Mesothelial cell of epicardium (in vitro differentiated cells): ENCODE data around the gene DNM1L. TPM values are rescaled to one million over a fixed set of nuclear protein-coding genes. Genes with fewer than 3 reads are reported as not detected.

Source experiments
- DNase-seq, 2 experiments: peaks; one replicate each; pipeline ENCODE4 v3.0.0; 2021; ENCODE audit warnings: low spot score in 2 of 2; ENCODE audit not compliant: unreplicated experiment in 2 of 2
- H3K27ac Mint-ChIP-seq: 2 replicates; pipeline ENCODE4 v1.8.0; 2021; ENCODE audit warnings: mixed read lengths
- H3K27me3 Mint-ChIP-seq: 2 replicates; pipeline ENCODE4 v1.8.0; 2021; ENCODE audit warnings: low read depth, mixed read lengths
- H3K36me3 Mint-ChIP-seq: 2 replicates; pipeline ENCODE4 v1.8.0; 2021; ENCODE audit warnings: mixed read lengths
- H3K4me1 Mint-ChIP-seq: 2 replicates; pipeline ENCODE4 v1.8.0; 2021; ENCODE audit warnings: mixed read lengths
- H3K4me3 Mint-ChIP-seq: 2 replicates; pipeline ENCODE4 v1.8.0; 2021; ENCODE audit warnings: mild to moderate bottlenecking, moderate library complexity, mixed read lengths
- H3K9me3 Mint-ChIP-seq: 2 replicates; pipeline ENCODE4 v1.8.0; 2021; ENCODE audit warnings: mixed read lengths
- total RNA-seq: library from RNA; stranded (reverse); gene quantifications from 3 replicates; pipeline ENCODE4 v1.2.1, GENCODE V29; 2021
- TF ChIP-seq, protein P1 (sequence below): fragments of 200-600 bp; sonication (generic); IDR thresholded peaks from one replicate; pipeline ENCODE4 v1.5.0; 2021; ENCODE audit warnings: antibody characterized with exemption; ENCODE audit not compliant: unreplicated experiment

DNM1L gene
- total RNA-seq, 1 donor from 2014 or later, result 86.9 TPM

DNA sequence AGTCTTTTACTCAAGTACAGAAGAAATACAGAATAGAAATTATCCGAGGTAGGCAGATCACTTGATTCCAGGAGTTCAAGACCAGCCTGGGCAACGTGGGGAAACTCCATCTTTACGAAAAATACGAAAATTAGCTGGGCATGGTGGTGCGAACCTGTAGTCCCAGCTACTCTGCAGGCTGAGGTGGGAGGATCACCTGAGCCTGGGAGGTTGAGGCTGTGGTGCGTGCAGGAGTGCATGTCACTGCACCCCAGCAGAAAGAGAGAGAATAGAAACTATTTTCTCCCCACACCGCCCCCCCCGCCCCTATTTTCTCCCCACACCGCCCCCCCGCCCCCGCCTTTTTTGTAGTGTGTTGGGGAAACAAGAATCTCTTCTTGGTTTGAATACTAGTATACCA lies 2.2 kb downstream of the DNM1L start:
- H3K27ac Mint-ChIP-seq, result peak overlapping the region; percentile 47
- TF ChIP-seq, protein P1, sequence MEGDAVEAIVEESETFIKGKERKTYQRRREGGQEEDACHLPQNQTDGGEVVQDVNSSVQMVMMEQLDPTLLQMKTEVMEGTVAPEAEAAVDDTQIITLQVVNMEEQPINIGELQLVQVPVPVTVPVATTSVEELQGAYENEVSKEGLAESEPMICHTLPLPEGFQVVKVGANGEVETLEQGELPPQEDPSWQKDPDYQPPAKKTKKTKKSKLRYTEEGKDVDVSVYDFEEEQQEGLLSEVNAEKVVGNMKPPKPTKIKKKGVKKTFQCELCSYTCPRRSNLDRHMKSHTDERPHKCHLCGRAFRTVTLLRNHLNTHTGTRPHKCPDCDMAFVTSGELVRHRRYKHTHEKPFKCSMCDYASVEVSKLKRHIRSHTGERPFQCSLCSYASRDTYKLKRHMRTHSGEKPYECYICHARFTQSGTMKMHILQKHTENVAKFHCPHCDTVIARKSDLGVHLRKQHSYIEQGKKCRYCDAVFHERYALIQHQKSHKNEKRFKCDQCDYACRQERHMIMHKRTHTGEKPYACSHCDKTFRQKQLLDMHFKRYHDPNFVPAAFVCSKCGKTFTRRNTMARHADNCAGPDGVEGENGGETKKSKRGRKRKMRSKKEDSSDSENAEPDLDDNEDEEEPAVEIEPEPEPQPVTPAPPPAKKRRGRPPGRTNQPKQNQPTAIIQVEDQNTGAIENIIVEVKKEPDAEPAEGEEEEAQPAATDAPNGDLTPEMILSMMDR, result no peak
- H3K9me3 Mint-ChIP-seq, result peaks cover under 1% of the 10 kb centered on the region
- H3K4me1 Mint-ChIP-seq, result peaks cover 19% of the 10 kb centered on the region
- peaks cover 8% of the 10 kb centered on the region for H3K36me3 Mint-ChIP-seq
- no peak overlapping the region for H3K4me3 Mint-ChIP-seq
- DNase-seq, result no peak
- no peaks in the 10 kb centered on the region for H3K27me3 Mint-ChIP-seq

- DNase-seq, result no peak
- H3K27me3 Mint-ChIP-seq, result no peaks in the 10 kb centered on the region
- H3K27ac Mint-ChIP-seq, result no peak overlapping the region
- peaks cover 11% of the 10 kb centered on the region for H3K4me1 Mint-ChIP-seq
- no peak overlapping the region for H3K4me3 Mint-ChIP-seq
- H3K36me3 Mint-ChIP-seq, result peaks cover 31% of the 10 kb centered on the region
- TF ChIP-seq, protein P1, result no peak
- peaks cover 15% of the 10 kb centered on the region for H3K9me3 Mint-ChIP-seq
Measured at GRCh38 chr12:32686340-32686739, 7.2 kb downstream of the DNM1L start.

GRCh38 chr12:32688786-32689185 lies 9.7 kb downstream of the DNM1L start:
- Mint-ChIP-seq H3K36me3 (peaks cover 40% of the 10 kb centered on the region), H3K4me3 (no peak overlapping the region), H3K9me3 (peaks cover 15% of the 10 kb centered on the region), H3K4me1 (peaks cover 9% of the 10 kb centered on the region), H3K27ac (peak overlapping the region; percentile 82), H3K27me3 (no peaks in the 10 kb centered on the region)
- TF ChIP-seq, protein P1, result no peak
- no peak for DNase-seq

DNA sequence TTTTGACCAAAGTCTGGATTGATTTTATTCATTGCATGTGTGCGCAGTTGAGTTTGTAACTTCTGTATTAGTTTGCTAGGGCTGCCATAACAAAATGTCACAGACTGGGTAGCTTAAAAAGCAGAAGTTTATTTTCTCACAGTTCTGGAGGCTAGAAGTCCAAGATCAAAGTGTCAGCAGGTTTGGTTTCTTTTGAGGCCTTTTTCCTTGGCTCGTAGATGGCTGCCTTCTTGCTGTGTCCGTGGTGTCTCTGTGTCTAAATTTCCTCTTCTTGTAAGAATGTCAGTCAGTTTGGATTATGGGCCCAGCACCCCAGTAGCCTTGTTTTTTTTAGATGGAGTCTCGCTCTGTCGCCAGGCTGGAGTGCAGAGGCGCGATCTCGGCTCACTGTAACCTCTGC lies 11.8 kb downstream of the DNM1L start:
- no peak for DNase-seq
- TF ChIP-seq, protein P1, result no peak
- no peak overlapping the region for H3K27ac Mint-ChIP-seq
- no peak overlapping the region for H3K4me3 Mint-ChIP-seq
- H3K36me3 Mint-ChIP-seq, result peaks cover 53% of the 10 kb centered on the region
- peaks cover 9% of the 10 kb centered on the region for H3K4me1 Mint-ChIP-seq
- peaks cover 30% of the 10 kb centered on the region for H3K9me3 Mint-ChIP-seq
- H3K27me3 Mint-ChIP-seq, result no peaks in the 10 kb centered on the region

DNA sequence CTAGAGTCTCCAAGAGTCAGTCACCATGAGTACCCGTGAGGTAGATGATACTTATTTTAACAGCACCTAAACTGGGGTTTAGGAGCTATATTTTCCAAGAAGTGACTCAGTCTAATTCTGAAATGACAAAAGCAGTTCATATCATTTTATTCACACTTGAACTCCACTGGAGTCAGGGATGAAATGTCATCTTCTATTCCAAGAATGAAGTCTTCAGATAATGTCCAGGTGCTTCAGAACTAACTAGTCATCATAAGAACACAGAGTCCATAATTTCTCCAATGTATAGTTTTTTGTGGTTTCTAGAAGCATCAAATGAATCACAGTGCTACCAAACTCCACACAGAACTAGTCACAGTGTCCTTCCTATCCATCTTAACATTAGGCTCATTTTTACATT lies 13.3 kb downstream of the DNM1L start:
- Mint-ChIP-seq H3K4me3 (no peak overlapping the region), H3K27me3 (no peaks in the 10 kb centered on the region), H3K36me3 (peaks cover 43% of the 10 kb centered on the region), H3K27ac (no peak overlapping the region), H3K9me3 (peaks cover 23% of the 10 kb centered on the region), H3K4me1 (peaks cover 9% of the 10 kb centered on the region)
- DNase-seq, result no peak
- TF ChIP-seq, protein P1, result no peak

DNA sequence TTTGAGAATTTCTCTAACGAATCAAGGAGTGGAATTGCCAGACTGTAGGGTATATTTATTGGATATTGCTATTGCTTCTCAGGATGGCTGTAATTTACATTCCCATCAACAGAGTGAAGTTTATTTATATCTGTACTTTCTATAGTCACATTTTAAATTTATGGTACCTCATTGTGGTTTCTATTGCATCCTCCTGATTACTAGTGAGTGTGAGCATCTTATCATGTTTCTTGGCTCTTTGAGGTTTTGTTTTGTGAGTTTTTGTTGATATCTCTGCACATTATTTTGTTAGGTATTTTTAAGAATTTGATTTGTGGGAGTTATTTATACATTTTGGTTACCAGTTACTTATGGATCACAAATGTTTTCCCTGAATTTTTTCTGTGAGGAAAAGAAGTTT lies 13.9 kb downstream of the DNM1L start:
- no peak overlapping the region for H3K27ac Mint-ChIP-seq
- H3K27me3 Mint-ChIP-seq, result no peaks in the 10 kb centered on the region
- TF ChIP-seq, protein P1, result no peak
- no peak overlapping the region for H3K4me3 Mint-ChIP-seq
- H3K36me3 Mint-ChIP-seq, result peaks cover 43% of the 10 kb centered on the region
- H3K4me1 Mint-ChIP-seq, result peaks cover 11% of the 10 kb centered on the region
- DNase-seq, result no peak
- H3K9me3 Mint-ChIP-seq, result peaks cover 23% of the 10 kb centered on the region
